Measurements from ENCODE around the gene TMEM130. TPM values are rescaled to one million over a fixed set of nuclear protein-coding genes. Genes with fewer than 3 reads are reported as not detected.

TMEM130 gene
- total and polyA plus RNA-seq, 2 experiments from 2014 or later = 1.5 to 2.0 TPM

- Mint-ChIP-seq H3K27ac (0 out of 2 replicates have a peak overlapping the region, but pooled peaks have one; percentile 36), H3K4me3 (no peak overlapping the region)
- DNase-seq (ENCODE audit: low spot score) = peak; percentile 82
These were observed 38.1 kb downstream of the TMEM130 start for GRCh38 chr7:98831641-98832221.

More at GRCh38 chr7:98831641-98832221, 38.1 kb downstream of the TMEM130 start:
- H3K4me1 ChIP-seq (ENCODE audit: insufficient read depth) = peaks cover 4% of the 10 kb centered on the region; the same call in 1 of the 2 replicates
- Mint-ChIP-seq H3K27me3 (ENCODE audit: insufficient read depth, low read depth, poor library complexity) (peaks cover 7% of the 10 kb centered on the region), H3K4me1 (peaks cover 9% of the 10 kb centered on the region; the same call in 2 of the 3 replicates), H3K9me3 (no peaks in the 10 kb centered on the region), H3K36me3 (ENCODE audit: low read depth) (no peaks in the 10 kb centered on the region)
- no peak overlapping the region for H2AFZ ChIP-seq
- H3K27ac ChIP-seq (ENCODE audit: low read depth) = no peak overlapping the region
- H3F3A ChIP-seq (replicated peaks; ENCODE audit: low read depth) = no peaks in the 10 kb centered on the region
- no peaks in the 10 kb centered on the region; the same call in 1 of the 2 replicates for H3K36me3 ChIP-seq (ENCODE audit: insufficient read depth)
- ATAC-seq = peak; percentile 38
- H3K9me2 ChIP-seq (ENCODE audit: insufficient read depth) = no peaks in the 10 kb centered on the region
- H4K20me1 ChIP-seq (replicated peaks; ENCODE audit: insufficient read depth) = no peaks in the 10 kb centered on the region
- H3K4me2 ChIP-seq = no peak overlapping the region
- no peaks in the 10 kb centered on the region for H3K79me2 ChIP-seq (replicated peaks; ENCODE audit: insufficient read depth)
- no peaks in the 10 kb centered on the region for H3K27me3 ChIP-seq (ENCODE audit: insufficient read depth)
- TF ChIP-seq, protein P1, sequence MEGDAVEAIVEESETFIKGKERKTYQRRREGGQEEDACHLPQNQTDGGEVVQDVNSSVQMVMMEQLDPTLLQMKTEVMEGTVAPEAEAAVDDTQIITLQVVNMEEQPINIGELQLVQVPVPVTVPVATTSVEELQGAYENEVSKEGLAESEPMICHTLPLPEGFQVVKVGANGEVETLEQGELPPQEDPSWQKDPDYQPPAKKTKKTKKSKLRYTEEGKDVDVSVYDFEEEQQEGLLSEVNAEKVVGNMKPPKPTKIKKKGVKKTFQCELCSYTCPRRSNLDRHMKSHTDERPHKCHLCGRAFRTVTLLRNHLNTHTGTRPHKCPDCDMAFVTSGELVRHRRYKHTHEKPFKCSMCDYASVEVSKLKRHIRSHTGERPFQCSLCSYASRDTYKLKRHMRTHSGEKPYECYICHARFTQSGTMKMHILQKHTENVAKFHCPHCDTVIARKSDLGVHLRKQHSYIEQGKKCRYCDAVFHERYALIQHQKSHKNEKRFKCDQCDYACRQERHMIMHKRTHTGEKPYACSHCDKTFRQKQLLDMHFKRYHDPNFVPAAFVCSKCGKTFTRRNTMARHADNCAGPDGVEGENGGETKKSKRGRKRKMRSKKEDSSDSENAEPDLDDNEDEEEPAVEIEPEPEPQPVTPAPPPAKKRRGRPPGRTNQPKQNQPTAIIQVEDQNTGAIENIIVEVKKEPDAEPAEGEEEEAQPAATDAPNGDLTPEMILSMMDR (conservative IDR thresholded peaks at IDR 0.05; ENCODE audit: low read depth in 2 of 2) = peak; percentile 80 to 85
- no peak for TF ChIP-seq ZNF331 (CRISPR knock-in tag; IDR thresholded peaks at IDR 0.05; ENCODE audit: low read depth)
- no peak for TF ChIP-seq CREB1 (CRISPR knock-in tag; IDR thresholded peaks at IDR 0.05; ENCODE audit: low read depth)
- TF ChIP-seq, protein P2, sequence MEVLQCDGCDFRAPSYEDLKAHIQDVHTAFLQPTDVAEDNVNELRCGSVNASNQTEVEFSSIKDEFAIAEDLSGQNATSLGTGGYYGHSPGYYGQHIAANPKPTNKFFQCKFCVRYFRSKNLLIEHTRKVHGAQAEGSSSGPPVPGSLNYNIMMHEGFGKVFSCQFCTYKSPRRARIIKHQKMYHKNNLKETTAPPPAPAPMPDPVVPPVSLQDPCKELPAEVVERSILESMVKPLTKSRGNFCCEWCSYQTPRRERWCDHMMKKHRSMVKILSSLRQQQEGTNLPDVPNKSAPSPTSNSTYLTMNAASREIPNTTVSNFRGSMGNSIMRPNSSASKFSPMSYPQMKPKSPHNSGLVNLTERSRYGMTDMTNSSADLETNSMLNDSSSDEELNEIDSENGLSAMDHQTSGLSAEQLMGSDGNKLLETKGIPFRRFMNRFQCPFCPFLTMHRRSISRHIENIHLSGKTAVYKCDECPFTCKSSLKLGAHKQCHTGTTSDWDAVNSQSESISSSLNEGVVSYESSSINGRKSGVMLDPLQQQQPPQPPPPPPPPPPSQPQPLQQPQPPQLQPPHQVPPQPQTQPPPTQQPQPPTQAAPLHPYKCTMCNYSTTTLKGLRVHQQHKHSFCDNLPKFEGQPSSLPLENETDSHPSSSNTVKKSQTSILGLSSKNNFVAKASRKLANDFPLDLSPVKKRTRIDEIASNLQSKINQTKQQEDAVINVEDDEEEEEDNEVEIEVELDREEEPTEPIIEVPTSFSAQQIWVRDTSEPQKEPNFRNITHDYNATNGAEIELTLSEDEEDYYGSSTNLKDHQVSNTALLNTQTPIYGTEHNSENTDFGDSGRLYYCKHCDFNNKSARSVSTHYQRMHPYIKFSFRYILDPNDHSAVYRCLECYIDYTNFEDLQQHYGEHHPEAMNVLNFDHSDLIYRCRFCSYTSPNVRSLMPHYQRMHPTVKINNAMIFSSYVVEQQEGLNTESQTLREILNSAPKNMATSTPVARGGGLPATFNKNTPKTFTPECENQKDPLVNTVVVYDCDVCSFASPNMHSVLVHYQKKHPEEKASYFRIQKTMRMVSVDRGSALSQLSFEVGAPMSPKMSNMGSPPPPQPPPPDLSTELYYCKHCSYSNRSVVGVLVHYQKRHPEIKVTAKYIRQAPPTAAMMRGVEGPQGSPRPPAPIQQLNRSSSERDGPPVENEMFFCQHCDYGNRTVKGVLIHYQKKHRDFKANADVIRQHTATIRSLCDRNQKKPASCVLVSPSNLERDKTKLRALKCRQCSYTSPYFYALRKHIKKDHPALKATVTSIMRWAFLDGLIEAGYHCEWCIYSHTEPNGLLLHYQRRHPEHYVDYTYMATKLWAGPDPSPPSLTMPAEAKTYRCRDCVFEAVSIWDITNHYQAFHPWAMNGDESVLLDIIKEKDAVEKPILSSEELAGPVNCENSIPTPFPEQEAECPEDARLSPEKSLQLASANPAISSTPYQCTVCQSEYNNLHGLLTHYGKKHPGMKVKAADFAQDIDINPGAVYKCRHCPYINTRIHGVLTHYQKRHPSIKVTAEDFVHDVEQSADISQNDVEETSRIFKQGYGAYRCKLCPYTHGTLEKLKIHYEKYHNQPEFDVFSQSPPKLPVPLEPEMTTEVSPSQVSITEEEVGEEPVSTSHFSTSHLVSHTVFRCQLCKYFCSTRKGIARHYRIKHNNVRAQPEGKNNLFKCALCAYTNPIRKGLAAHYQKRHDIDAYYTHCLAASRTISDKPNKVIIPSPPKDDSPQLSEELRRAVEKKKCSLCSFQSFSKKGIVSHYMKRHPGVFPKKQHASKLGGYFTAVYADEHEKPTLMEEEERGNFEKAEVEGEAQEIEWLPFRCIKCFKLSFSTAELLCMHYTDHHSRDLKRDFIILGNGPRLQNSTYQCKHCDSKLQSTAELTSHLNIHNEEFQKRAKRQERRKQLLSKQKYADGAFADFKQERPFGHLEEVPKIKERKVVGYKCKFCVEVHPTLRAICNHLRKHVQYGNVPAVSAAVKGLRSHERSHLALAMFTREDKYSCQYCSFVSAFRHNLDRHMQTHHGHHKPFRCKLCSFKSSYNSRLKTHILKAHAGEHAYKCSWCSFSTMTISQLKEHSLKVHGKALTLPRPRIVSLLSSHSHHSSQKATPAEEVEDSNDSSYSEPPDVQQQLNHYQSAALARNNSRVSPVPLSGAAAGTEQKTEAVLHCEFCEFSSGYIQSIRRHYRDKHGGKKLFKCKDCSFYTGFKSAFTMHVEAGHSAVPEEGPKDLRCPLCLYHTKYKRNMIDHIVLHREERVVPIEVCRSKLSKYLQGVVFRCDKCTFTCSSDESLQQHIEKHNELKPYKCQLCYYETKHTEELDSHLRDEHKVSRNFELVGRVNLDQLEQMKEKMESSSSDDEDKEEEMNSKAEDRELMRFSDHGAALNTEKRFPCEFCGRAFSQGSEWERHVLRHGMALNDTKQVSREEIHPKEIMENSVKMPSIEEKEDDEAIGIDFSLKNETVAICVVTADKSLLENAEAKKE (CRISPR knock-in tag; IDR thresholded peaks at IDR 0.05) = no peak
- H3K4me3 ChIP-seq = no peak overlapping the region
